ENCODE data around the gene NCBP3. TPM values are rescaled to one million over a fixed set of nuclear protein-coding genes. Genes with fewer than 3 reads are reported as not detected.

Gene NCBP3
- total and polyA plus RNA-seq, 9 of the 15 experiments (the other 6 are each of a cell fraction or from before 2014, with no cell fraction given), result 3.1 to 25.5 (median 20.5) TPM

DNA sequence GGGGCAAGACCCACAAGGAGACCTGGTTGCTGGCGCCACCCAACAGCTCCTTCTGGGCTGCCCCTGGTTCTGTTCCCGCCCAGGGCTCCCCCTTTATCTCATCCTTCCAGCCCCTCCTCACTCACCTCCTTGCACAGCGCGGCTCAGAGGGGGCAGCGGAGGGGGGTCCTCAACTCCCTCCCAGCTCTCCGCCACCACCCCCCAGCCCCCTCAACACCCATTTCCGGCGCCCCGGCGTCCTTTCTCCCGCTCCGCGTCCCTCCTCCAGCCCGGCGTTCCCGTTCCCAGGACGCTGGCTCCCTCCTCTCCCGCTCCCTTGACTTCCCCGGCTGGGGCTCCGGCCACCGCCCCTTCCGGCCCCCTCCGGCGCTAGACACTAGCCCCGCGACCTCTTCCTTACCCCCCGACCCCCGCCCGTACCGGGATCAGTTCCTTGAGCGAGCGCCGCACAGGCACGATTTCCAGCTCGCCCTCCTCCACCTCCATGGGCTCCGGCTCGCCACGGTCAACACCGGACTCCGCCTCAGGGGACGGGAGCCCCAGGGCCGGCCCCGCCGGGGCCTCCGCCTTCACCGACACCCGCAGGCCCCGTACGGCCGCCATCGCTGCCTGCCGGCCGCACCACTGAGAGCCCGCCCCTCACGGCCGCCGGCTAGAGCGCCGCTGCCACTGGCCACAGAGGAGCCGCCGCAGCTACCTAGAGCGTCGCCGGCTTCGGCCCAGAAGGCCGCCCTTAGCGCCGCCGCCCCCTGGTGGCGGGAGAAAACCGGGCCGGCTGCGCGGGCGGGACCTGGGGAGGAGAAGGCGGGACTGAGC lies at the start of gene NCBP3 (continued):
- peak; percentile 34; the same call in 1 of the 2 replicates for TF ChIP-seq ZBTB40 (IDR thresholded peaks at IDR 0.05)
- no peak for TF ChIP-seq ZBTB40 (CRISPR knock-in tag; IDR thresholded peaks at IDR 0.05)
- TF ChIP-seq SMAD4 (CRISPR knock-in tag; conservative IDR thresholded peaks at IDR 0.05), result peak; percentile 89
- TF ChIP-seq, protein P1, sequence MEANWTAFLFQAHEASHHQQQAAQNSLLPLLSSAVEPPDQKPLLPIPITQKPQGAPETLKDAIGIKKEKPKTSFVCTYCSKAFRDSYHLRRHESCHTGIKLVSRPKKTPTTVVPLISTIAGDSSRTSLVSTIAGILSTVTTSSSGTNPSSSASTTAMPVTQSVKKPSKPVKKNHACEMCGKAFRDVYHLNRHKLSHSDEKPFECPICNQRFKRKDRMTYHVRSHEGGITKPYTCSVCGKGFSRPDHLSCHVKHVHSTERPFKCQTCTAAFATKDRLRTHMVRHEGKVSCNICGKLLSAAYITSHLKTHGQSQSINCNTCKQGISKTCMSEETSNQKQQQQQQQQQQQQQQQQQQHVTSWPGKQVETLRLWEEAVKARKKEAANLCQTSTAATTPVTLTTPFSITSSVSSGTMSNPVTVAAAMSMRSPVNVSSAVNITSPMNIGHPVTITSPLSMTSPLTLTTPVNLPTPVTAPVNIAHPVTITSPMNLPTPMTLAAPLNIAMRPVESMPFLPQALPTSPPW (CRISPR knock-in tag; IDR thresholded peaks at IDR 0.05), result peak; percentile 71
- peak in 1 of 2 experiments; percentile 31; a peak in 1 of 4 replicates for TF ChIP-seq HDAC1 (IDR thresholded peaks at IDR 0.05)
- peak; percentile 96 for TF ChIP-seq RBFOX2 (IDR thresholded peaks at IDR 0.05; ENCODE audit: low read depth, low read length)
- TF ChIP-seq ILF3 (IDR thresholded peaks at IDR 0.05; ENCODE audit: borderline replicate concordance), result 0 out of 2 replicates have a peak, but pooled peaks have one; percentile 54
- no peak for TF ChIP-seq GTF2A2 (tag; IDR thresholded peaks at IDR 0.05)
- no peak for TF ChIP-seq NR2C2 (CRISPR knock-in tag; IDR thresholded peaks at IDR 0.05)
- TF ChIP-seq NR2C2 (tag; IDR thresholded peaks at IDR 0.05), result peak; percentile 85
- TF ChIP-seq RBM25 (IDR thresholded peaks at IDR 0.05; ENCODE audit: low read depth, low read length, severe bottlenecking), result peak; percentile 57
- TF ChIP-seq NFIC (IDR thresholded peaks at IDR 0.05), result no peak
- no peak for TF ChIP-seq RFX1 (IDR thresholded peaks at IDR 0.05)
- no peak for TF ChIP-seq GABPB2 (CRISPR knock-in tag; conservative IDR thresholded peaks at IDR 0.05)
- 0 out of 2 replicates have a peak, but pooled peaks have one; percentile 23 for TF ChIP-seq SMC3 (conservative IDR thresholded peaks at IDR 0.05; ENCODE audit: insufficient read depth, low read depth, low read length)
- no peak for TF ChIP-seq ZNF586 (CRISPR knock-in tag; conservative IDR thresholded peaks at IDR 0.05)
- 0 out of 2 replicates have a peak, but pooled peaks have one; percentile 13 for TF ChIP-seq CREB1 (IDR thresholded peaks at IDR 0.05)
- TF ChIP-seq CREB1 (CRISPR knock-in tag; IDR thresholded peaks at IDR 0.05), result peak; percentile 58; the same call in 1 of the 2 replicates
